ENCODE results near the gene FLT3LG.
A peak's percentile ranks its signal among the peaks of the same experiment; 100 is the strongest.

The FLT3LG gene

DNA sequence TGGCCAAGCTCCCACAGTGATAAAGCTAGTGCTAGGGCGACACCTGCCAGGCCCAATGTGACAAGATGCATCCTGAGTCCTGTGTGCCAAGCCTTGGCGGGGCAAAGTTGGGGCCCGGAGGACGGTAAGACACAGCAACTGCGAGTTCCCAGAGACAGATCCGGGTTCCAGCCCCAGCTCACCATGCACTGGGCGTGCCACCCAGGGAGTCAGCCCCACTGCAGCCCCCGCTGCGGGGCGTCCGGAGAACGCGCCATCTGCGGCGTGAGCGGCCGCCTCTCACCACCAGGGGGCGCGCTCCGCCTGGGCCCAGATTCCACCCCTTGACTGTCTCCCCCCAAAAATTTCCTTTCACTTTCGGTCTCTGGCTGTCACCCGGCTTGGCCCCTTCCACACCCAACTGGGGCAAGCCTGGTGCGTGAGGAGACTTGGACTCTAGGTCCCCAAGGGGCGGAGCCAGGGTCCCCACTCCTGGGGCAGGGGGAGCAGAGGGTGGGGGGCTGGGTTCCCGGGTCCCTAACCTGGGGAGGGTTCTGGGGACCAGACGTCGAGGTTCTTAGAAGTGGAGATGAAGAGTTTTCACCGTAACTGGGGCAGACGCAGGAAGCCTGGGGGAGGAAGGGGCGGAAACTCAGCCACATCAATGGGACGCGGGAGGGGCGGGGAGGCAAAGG lies at the start of gene FLT3LG:
TSS of gene FLT3LG (plus strand) at position 348 of the 674 bp plus-strand sequence. CDS start 425 bp downstream, outside the sequence.
- DNase-seq: peak in 1 of 2 experiments; percentile 59

DNA sequence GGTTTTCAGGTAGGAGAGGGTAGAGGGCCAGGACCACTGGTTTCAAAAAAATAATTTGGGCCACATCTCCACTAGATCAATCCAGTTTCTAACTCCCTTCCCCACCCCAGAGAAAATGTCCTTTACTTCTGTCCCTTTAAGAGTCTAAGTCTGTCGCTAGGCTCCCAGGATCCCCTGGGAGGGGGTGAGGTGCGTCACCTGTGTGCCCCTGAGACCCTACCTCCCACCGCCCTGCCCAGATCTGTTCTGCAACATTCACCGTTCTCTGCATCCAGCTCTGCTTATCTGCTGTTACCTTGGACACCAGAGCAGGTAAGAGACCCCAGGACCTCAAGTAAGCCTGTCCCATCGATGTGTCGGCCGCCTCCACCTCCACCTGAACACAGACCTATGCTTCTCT lies 48.8 kb upstream of the FLT3LG start, which contains the start of gene GFY:
TSS of gene GFY (plus strand) at position 211 of the 400 bp plus-strand sequence. CDS start 1,043 bp downstream, outside the sequence.
- no peak for DNase-seq

DNA sequence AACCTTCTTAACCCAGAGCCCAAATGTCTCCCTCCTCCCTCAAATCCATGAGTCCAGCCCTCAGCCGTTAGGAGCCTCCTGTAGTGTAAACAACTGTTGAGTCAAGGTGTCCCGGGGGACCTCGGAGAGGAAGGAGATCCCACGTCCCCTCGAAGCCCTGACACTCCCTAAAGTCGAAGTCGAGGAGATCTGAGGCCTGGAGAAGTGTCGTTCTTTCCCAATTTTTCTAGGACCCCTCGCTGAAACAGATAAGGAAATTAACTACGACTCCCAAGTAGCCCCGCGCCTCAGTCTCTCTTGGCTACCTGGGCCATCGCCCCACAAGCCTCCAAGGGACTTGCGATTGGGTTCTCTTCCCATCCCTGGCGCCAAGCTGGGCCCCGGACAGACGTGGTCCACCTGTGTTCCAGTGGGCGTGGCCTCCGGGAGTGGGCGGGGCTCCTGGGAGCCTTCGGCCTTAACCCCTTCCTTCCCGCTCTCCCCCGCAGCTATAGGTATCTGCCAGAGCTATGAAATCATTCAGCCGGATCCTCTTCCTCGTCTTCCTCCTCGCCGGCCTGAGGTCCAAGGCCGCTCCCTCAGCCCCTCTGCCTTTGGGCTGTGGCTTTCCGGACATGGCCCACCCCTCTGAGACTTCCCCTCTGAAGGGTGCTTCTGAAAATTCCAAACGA lies 48.0 kb upstream of the FLT3LG start:
- no peak for DNase-seq

GRCh38 chr19:49427339-49427738 lies 46.7 kb upstream of the FLT3LG start:
- DNase-seq: no peak

DNA sequence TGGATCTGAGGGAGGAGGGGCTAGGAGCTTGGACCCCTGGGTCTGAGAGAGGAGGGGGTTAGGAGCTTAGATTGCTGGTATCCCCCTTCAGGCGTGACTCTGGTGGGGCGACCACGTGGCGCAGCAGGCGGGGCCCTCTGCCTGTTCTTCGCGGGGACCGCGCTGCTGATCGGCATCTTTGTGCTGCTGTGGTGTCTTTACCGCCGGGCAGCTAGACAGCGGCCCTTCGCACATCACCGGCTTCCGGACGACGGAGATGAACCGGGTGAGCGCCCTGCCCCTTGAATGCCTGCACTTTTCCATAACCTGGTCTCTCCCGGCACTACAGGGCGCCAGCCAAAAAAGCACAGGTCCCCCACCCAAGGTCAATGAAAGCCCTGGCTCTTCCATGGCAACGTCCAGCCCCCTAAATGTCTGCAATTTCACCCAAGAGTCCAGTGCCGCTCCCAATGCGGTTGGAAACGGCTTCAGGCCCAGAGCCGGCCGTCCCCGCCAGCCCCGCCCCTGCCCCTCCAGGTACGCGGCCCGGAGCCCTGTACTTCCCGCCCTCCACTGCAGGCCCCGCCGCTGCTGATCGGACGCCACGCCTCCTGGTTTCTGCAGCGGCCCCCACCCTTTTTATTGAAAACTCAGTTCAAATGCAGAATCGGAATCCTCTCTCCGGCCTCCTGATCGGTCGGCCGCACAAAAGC lies 46.0 kb upstream of the FLT3LG start:
- DNase-seq: no peak

GRCh38 chr19:49428547-49429451 lies 45.2 kb upstream of the FLT3LG start:
- DNase-seq: no peak

DNA sequence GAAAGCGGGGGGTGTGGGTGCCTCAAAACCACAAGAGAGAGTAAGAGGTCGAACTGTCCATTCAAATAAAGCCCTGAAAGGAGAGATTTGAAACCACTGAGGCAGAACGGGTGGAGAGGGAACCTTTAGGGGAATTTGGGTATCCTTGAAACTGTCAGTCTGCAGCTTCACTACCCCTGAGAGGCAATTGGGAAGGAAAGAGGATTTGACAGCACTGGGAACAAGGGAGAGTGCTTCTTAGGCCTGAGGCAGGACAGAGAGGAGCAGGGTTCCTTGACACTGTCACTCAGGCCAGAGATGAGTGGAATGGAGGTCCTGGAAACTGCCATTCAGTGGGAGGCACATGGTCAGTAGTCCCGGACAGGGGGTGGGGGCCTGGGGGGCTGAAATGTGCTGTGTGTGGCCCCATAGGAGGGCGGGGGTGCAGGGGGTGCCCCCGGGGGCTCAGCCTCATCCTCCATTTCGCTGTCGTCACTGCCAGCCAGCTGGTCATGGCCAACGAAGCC lies 43.8 kb upstream of the FLT3LG start:
- DNase-seq: no peak

DNA sequence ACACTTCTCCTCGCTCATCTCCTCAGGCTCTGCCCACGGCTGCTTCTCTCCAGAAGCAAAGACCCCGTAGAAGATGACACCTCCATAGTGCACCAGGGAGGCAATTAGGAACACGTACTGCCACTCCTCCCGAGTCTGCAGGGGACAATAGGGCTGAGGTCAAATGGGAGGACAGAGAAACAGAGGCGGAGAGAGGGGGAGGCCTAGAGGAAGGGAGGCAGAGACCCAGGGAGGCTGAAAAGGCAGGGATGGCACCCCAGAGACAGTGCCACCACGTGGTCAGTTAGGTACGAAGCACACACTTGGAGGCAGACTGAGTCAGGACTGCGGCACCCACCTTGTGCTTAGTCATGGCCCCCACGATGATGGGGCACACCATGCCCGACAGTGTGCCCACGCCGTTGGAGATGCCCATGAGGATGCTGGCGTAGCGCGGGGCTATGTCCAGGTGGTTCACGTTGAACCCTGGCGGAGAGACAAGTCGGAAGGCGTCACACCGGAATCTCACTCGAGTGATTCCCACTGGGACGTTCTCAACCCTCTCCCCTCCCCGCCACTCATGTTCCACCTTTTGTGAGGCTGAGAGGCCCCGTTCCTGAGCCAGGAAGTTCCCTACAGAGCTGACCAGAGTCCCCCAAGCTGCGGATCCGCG lies 43.2 kb upstream of the FLT3LG start:
- no peak for DNase-seq

GRCh38 chr19:49431330-49431749 lies 42.7 kb upstream of the FLT3LG start:
- no peak for DNase-seq

DNA sequence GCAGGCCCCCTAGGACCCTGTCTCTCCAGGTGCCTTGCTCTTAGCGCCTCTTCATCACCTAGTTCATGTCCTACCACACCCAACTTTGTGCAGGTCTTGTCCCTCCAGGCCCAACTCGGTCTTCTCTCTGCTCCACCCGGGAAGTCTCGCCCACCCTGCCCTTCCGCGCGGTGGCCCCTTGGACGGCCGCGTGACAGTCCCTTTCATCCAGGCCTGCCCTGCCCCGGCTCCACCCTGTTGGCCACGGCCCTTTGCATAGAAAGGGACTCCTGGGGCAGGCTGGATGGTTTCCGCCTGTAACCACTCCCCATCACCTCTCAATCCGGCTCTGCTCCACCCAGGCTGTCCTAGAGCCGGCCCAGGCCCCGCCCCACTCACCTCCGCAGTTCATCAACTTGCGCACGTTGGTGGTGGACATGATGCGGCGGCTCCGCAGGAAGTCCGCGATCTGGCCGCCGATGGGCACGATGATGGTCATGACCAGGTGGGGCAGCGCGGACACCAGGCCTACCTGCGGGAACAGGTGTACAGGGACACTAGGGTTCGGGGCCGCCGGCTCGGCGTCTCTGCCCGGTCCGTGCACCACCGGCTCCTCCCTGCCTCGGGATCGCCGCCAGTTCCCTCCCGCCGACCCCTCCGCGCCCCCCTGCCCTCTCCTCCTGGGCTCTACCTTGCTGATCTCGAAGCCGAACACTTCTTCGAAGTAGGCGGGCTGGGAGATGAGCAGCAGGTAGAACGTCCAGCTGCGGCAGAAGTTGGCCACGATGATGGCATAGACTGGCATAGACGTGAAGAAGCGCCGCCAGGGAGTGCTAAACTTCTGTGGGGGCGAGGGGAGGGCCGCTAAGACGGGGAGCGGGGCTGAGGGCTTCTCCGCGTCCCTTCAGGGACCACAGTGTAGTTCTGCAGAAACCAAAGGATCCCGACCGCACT lies 41.6 kb upstream of the FLT3LG start:
- no peak for DNase-seq

DNA sequence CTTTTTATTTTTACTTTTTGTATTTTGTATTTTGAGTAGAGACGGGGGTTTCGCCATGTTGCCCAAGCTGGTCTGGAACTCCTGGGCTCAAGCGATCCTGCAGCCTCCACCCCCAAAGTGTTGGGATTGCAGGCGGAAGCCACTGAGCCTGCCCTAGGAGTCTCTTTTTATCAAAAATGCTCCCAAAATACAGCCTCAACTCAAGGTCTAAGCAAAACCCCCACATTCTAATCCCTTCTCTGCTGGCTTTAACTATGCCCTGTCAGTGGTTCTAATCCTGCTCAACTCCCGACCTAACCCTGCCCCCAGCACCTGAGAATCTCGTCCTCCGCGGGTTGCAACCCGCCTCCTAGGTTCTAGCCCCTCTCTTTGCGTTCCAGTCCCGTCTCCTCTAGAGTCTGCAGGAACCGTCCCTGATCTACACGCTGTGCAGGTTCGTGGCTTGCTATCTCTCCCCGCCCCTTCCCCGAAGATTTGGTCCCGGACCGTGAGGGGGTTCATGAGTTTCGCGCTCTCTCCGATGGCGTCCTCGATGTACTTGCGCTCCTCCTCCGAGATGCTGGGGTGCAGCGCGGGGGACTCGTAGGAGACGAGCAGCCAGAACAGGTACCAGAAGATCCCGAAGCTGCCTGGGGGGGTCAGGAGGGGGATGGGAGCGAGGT lies 40.6 kb upstream of the FLT3LG start:
- no peak for DNase-seq

DNA sequence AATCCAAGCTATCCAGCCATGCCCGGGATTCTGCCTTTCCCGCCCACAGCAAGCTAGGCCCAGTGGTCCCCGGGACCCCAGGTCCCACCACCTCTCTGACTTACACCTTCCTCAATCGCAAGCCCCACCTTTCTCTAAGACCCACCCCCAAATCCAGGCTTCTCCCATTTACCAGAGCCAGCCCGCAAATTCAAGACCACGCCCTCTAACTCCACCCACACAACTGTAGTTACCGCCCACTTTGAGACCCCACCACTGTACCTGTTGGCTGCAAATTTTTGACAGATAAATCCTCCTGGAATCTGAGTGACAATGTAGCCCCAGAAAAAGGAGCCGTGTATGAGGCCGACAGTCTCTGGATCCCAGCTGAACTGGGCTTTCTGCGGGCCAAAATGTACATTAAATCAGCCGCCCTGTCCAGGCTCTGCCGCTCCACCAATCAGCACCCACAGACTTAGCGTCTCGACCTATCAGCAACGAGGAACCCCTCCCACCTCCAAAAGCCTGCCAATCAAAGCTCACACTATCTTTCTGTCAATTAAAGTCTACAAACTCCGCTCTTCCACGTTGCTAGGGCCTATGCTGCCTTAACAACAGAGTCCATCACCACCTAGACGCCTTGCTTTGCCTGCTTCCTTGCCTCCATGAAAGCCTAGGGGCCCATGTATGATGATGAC lies 39.0 kb upstream of the FLT3LG start:
- DNase-seq: no peak

DNA sequence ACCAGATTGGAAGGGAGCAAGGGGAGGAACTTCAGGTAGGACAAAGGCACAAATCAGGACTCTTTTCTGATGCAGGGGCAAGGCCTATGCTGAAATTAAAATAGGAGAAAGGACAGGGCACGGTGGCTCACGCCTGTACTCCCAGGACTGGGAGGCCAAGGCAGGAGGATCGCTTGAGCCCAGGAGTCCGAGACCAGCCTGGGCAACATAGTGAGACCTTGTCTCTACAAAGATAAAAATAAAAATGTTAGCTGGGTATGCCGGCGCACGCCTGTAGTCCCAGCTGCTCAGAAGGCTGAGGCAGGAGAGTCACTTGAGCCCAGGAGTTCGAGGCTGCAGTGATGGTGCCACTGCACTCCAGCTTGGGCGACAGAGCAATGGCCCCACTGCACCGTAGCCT lies 38.3 kb upstream of the FLT3LG start:
- no peak for DNase-seq

GRCh38 chr19:49436381-49437017 lies 37.5 kb upstream of the FLT3LG start:
- DNase-seq: no peak

GRCh38 chr19:49437231-49437630 lies 36.8 kb upstream of the FLT3LG start:
- peak; percentile 17 to 68 for DNase-seq

GRCh38 chr19:49438261-49438660 lies 35.8 kb upstream of the FLT3LG start:
- DNase-seq: no peak

DNA sequence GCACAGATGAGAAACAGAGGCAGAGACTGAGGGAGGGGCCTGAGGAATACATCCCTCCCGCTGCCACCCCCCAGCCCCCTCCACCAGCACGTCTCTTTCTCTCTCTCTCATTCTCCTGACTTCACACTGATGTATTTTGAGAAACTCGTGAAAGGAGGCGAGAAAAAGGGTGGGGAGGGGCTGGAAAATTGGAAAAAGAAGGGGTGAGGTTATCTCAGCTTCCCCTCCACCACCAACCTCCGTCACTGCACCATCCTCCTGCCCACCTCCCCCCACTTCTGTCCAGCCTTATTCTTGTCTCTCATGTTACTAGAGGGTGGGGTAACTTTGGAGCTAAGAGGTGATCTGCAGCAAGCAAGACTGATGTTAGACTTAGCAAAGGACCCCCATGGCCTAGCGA lies 34.2 kb upstream of the FLT3LG start:
- DNase-seq: no peak

DNA sequence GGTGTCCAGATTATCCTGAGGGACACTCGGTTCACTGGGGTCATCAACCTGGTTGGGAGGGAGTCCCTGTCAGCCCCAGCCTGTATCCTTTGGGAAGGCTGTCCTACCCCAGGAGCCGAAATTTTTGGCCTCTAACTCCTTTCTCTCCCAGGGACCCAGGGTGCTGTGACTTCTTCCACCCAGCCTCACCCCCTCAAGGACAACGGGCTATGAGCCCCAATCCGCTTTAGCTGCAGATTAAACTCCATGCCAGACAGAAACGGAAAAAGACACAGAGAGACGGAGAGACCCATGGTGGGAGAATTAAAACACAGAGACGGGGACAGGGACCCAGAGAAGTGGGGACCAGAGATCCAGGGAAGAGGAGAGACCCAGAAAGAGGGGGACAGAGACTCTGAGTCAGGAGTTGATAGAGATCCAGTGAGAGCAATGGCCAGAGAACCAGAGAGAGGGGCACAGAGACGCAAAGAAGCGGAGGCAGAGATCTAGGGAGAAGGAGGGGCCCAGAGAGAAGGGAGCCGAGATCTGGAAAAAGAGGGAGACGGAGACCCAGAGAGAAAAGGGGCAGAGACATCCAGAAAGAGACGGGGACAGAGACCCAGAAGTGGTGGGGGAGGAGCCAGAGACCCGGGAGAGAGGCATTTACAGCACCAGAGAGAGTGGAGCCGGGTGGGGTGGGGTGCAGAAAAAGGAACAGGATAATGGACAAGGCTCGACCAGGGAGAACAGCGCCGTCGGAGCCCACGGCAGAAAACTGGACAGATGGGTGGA lies 33.4 kb upstream of the FLT3LG start:
- no peak for DNase-seq

Measured in NCI-H446 (cell line).